Activated CD4-positive, alpha-beta T cell treated with anti-CD3 and anti-CD28 coated beads, Interleukin-2, Interleukin-4, amounts not matched to agents 100 ng/mL and 50 ng/mL, durations not matched to agents 16 hours and 8 hours (primary cell): Measurements from ENCODE around the gene SLC5A10.
"Not testable (repeated sequence)": the region's sequence is repeated elsewhere in the genome, so short reads cannot be mapped to it uniquely, and the experiment has no call there.

Source experiments
- DNase-seq: peaks from one replicate; pipeline ENCODE4 v3.0.0-alpha.2; 2020; ENCODE audit warnings: low spot score

Gene SLC5A10

GRCh38 chr17:19020016-19020415 is 68.1 kb downstream of the SLC5A10 start:
- DNase-seq = no peak

GRCh38 chr17:19021011-19021621 is 69.2 kb downstream of the SLC5A10 start:
- DNase-seq = not testable (repeated sequence)

- peak; percentile 24 for DNase-seq
These were observed 69.7 kb downstream of the SLC5A10 start for GRCh38 chr17:19021622-19022083.

GRCh38 chr17:19022128-19022527 is 70.2 kb downstream of the SLC5A10 start:
- DNase-seq = no peak

GRCh38 chr17:19022747-19023146 is 70.8 kb downstream of the SLC5A10 start:
- DNase-seq = no peak

GRCh38 chr17:19023209-19023999 is 71.4 kb downstream of the SLC5A10 start:
- DNase-seq = no peak

GRCh38 chr17:19024101-19025078 is 72.4 kb downstream of the SLC5A10 start:
- DNase-seq = no peak

- not testable (repeated sequence) for DNase-seq
These were observed 76.7 kb downstream of the SLC5A10 start for GRCh38 chr17:19028671-19029070.

- DNase-seq = not testable (repeated sequence)
These were observed 77.8 kb downstream of the SLC5A10 start for GRCh38 chr17:19029740-19030139.

- not testable (repeated sequence) for DNase-seq
These were observed 78.9 kb downstream of the SLC5A10 start for GRCh38 chr17:19030771-19031449.

GRCh38 chr17:19031729-19032128 is 79.8 kb downstream of the SLC5A10 start:
- DNase-seq = peak; percentile 58

GRCh38 chr17:19032377-19032988 is 80.5 kb downstream of the SLC5A10 start:
- not testable (repeated sequence) for DNase-seq

- DNase-seq = not testable (repeated sequence)
These were observed 84.2 kb downstream of the SLC5A10 start for GRCh38 chr17:19036186-19036585.

- DNase-seq = not testable (repeated sequence)
These were observed 85.6 kb downstream of the SLC5A10 start for GRCh38 chr17:19037547-19037946.

- not testable (repeated sequence) for DNase-seq
These were observed 86.0 kb downstream of the SLC5A10 start for GRCh38 chr17:19038007-19038406.

GRCh38 chr17:19038730-19039129 is 86.8 kb downstream of the SLC5A10 start:
- not testable (repeated sequence) for DNase-seq

GRCh38 chr17:19040350-19040749 is 88.4 kb downstream of the SLC5A10 start:
- not testable (repeated sequence) for DNase-seq

GRCh38 chr17:19041871-19042270 is 89.9 kb downstream of the SLC5A10 start:
- DNase-seq = not testable (repeated sequence)

- not testable (repeated sequence) for DNase-seq
These were observed 90.4 kb downstream of the SLC5A10 start for GRCh38 chr17:19042369-19042768.

GRCh38 chr17:19043032-19043431 is 91.1 kb downstream of the SLC5A10 start:
- DNase-seq = not testable (repeated sequence)

GRCh38 chr17:19044643-19045042 is 92.7 kb downstream of the SLC5A10 start:
- DNase-seq = not testable (repeated sequence)
